MM.1S (cell line): ENCODE measurements around the gene EWSR1.

Experiments
- CTCF ChIP-seq: fragments of 300-600 bp; sonication (generic); IDR thresholded peaks from 2 replicates; pipeline ENCODE4 v1.5.1; 2016; ENCODE audit warnings: antibody characterized with exemption, low read length, mixed read lengths
- EZH2 ChIP-seq: fragments of 300-600 bp; sonication (generic); optimal IDR thresholded peaks from 2 replicates; pipeline ENCODE3; 2017; ENCODE audit warnings: low read depth, mild to moderate bottlenecking, antibody characterized with exemption, low read length, mixed read lengths
- EZH2phosphoT487 ChIP-seq: fragments of 300-600 bp; sonication (generic); IDR thresholded peaks from 2 replicates; pipeline ENCODE4 v1.6.1; 2018; ENCODE audit warnings: antibody characterized with exemption, low read length

GRCh38 chr22:29255064-29255621, 12.9 kb upstream of the EWSR1 start:
- no peak for TF ChIP-seq CTCF
- TF ChIP-seq EZH2phosphoT487, result no peak
- no peak for TF ChIP-seq EZH2
